HEK293 (cell line): Measurements from ENCODE around the gene ABLIM3.

Experiments
- CTCF ChIA-PET: fragments of 350-600 bp; formaldehyde crosslinking; extraction: SDS; loops from one replicate; lab custom pipeline; 2021; ENCODE audit warnings: antibody characterized with exemption; lab: Yijun Ruan, JAX
- POLR2A ChIA-PET: fragments of 300-600 bp; formaldehyde crosslinking; extraction: SDS; loops from one replicate; lab custom pipeline; 2020; ENCODE audit warnings: antibody characterized with exemption, inconsistent platforms; lab: Yijun Ruan, JAX
- H3K27ac ChIP-seq: fragments of 200-500 bp; sonication (Bioruptor generic); 2 replicates; pipeline ENCODE4 v1.5.1; 2014; ENCODE audit warnings: low read depth, low read length, control low read depth, inconsistent platforms; ENCODE audit errors: extremely low read depth
- H3K36me3 ChIP-seq, 2 experiments: fragments of 200-500 bp in 1 of 2; sonication (Bioruptor generic) in 1 of 2; 1 replicate in 1 of 2; 2 replicates in 1 of 2; pipeline ENCODE4 v1.5.1; 2014 to 2017; ENCODE audit warnings: inconsistent platforms in 2 of 2, low read length in 2 of 2; ENCODE audit not compliant: control insufficient read depth in 2 of 2, insufficient read depth in 1 of 2
- H3K4me1 ChIP-seq: fragments of 200-500 bp; sonication (Bioruptor generic); 2 replicates; pipeline ENCODE4 v1.5.1; 2014; ENCODE audit warnings: mild to moderate bottlenecking, low read length, inconsistent platforms; ENCODE audit not compliant: control insufficient read depth, insufficient read depth
- H3K4me3 ChIP-seq: 2 replicates; pipeline ENCODE4 v1.5.1; 2011; ENCODE audit warnings: low read depth, mild to moderate bottlenecking, control low read depth, low read length, moderate library complexity
- H3K9me3 ChIP-seq: fragments of 200-500 bp; sonication (Bioruptor generic); 2 replicates; pipeline ENCODE4 v1.5.1; 2014; ENCODE audit warnings: low read depth, low read length, inconsistent platforms; ENCODE audit not compliant: control insufficient read depth, insufficient read depth
- FEZF1 ChIP-seq: fragments of 450-650 bp; formaldehyde crosslinking; IDR thresholded peaks from 2 replicates; pipeline ENCODE4 v1.5.1; 2016; ENCODE audit warnings: missing biosample characterization, missing genetic modification characterization
- GLIS1 ChIP-seq: fragments of 450-650 bp; formaldehyde crosslinking; IDR thresholded peaks from 2 replicates; pipeline ENCODE4 v1.5.1; 2016; ENCODE audit warnings: missing biosample characterization, missing genetic modification characterization
- OSR2 ChIP-seq: fragments of 450-650 bp; formaldehyde crosslinking; IDR thresholded peaks from 2 replicates; pipeline ENCODE4 v1.5.1; 2016; ENCODE audit warnings: missing biosample characterization, missing genetic modification characterization
- PRDM1 ChIP-seq: fragments of 450-650 bp; formaldehyde crosslinking; IDR thresholded peaks from 2 replicates; pipeline ENCODE4; 2016; ENCODE audit warnings: missing biosample characterization, missing genetic modification characterization
- PRDM4 ChIP-seq: fragments of 450-650 bp; formaldehyde crosslinking; IDR thresholded peaks from 2 replicates; pipeline ENCODE4 v1.5.1; 2017; ENCODE audit warnings: missing biosample characterization, missing genetic modification characterization
- PRDM6 ChIP-seq: fragments of 450-650 bp; formaldehyde crosslinking; IDR thresholded peaks from 2 replicates; pipeline ENCODE4 v1.5.1; 2017; ENCODE audit warnings: missing biosample characterization, missing genetic modification characterization
- SALL2 ChIP-seq: fragments of 450-650 bp; formaldehyde crosslinking; IDR thresholded peaks from 2 replicates; pipeline ENCODE4 v1.5.0; 2017; ENCODE audit warnings: missing biosample characterization, mild to moderate bottlenecking, missing genetic modification characterization, borderline replicate concordance
- YY2 ChIP-seq: fragments of 450-650 bp; formaldehyde crosslinking; IDR thresholded peaks from 2 replicates; pipeline ENCODE4 v1.5.1; 2016; ENCODE audit warnings: missing biosample characterization, missing genetic modification characterization
- ZBTB17 ChIP-seq: fragments of 450-650 bp; formaldehyde crosslinking; IDR thresholded peaks from 2 replicates; pipeline ENCODE4 v1.5.1; 2016; ENCODE audit warnings: missing biosample characterization, missing genetic modification characterization
- ZBTB49 ChIP-seq: fragments of 450-650 bp; formaldehyde crosslinking; IDR thresholded peaks from 2 replicates; pipeline ENCODE4 v1.5.1; 2016; ENCODE audit warnings: missing biosample characterization, missing genetic modification characterization, low read depth
- ZIC2 ChIP-seq: fragments of 450-650 bp; formaldehyde crosslinking; IDR thresholded peaks from 2 replicates; pipeline ENCODE4 v1.5.1; 2016; ENCODE audit warnings: missing biosample characterization, missing genetic modification characterization
- ZNF112 ChIP-seq: fragments of 450-650 bp; formaldehyde crosslinking; IDR thresholded peaks from 2 replicates; pipeline ENCODE4 v1.5.0; 2017; ENCODE audit warnings: missing biosample characterization, missing genetic modification characterization
- ZNF175 ChIP-seq: fragments of 450-650 bp; formaldehyde crosslinking; IDR thresholded peaks from 2 replicates; pipeline ENCODE4 v1.5.1; 2016; ENCODE audit warnings: missing biosample characterization, missing genetic modification characterization
- ZNF221 ChIP-seq: fragments of 450-650 bp; formaldehyde crosslinking; IDR thresholded peaks from 2 replicates; pipeline ENCODE4 v1.5.1; 2017; ENCODE audit warnings: missing biosample characterization, missing genetic modification characterization, borderline replicate concordance
- ZNF366 ChIP-seq: fragments of 450-650 bp; formaldehyde crosslinking; conservative IDR thresholded peaks from 2 replicates; pipeline ENCODE4 v1.5.1; 2016; ENCODE audit warnings: missing biosample characterization, missing genetic modification characterization
- ZNF391 ChIP-seq: fragments of 450-650 bp; formaldehyde crosslinking; IDR thresholded peaks from 2 replicates; pipeline ENCODE4 v1.5.1; 2016; ENCODE audit warnings: low read depth, missing biosample characterization, missing genetic modification characterization, borderline replicate concordance
- ZNF544 ChIP-seq: fragments of 450-650 bp; formaldehyde crosslinking; IDR thresholded peaks from 2 replicates; pipeline ENCODE4 v1.5.0; 2017; ENCODE audit warnings: missing biosample characterization, missing genetic modification characterization
- ZNF561 ChIP-seq: fragments of 450-650 bp; IDR thresholded peaks from 2 replicates; pipeline ENCODE4 v1.5.1; 2018; ENCODE audit warnings: missing biosample characterization, missing genetic modification characterization, borderline replicate concordance
- ZNF626 ChIP-seq: fragments of 450-650 bp; sonication (Bioruptor Pico); formaldehyde crosslinking; IDR thresholded peaks from 2 replicates; pipeline ENCODE4 v1.5.1; 2018; ENCODE audit warnings: missing biosample characterization, missing genetic modification characterization, inconsistent platforms
- ZNF658 ChIP-seq: fragments of 450-650 bp; formaldehyde crosslinking; IDR thresholded peaks from 2 replicates; pipeline ENCODE4; 2016; ENCODE audit warnings: missing biosample characterization, missing genetic modification characterization
- ZNF704 ChIP-seq: fragments of 450-650 bp; formaldehyde crosslinking; IDR thresholded peaks from 2 replicates; pipeline ENCODE4 v1.5.1; 2016; ENCODE audit warnings: missing biosample characterization, missing genetic modification characterization
- ZNF777 ChIP-seq: fragments of 450-650 bp; formaldehyde crosslinking; IDR thresholded peaks from 2 replicates; pipeline ENCODE4 v1.5.1; 2017; ENCODE audit warnings: missing biosample characterization, missing genetic modification characterization, borderline replicate concordance
- ZSCAN30 ChIP-seq: fragments of 450-650 bp; IDR thresholded peaks from 2 replicates; pipeline ENCODE4 v1.5.1; 2018; ENCODE audit warnings: missing biosample characterization, mild to moderate bottlenecking, missing genetic modification characterization, moderate library complexity

ABLIM3 gene

GRCh38 chr5:149284501-149284900 is 143.2 kb downstream of the ABLIM3 start:
- Histone ChIP-seq H3K36me3 (no peaks in the 10 kb centered on the region), H3K4me3 (no peak overlapping the region), H3K9me3 (no peaks in the 10 kb centered on the region), H3K4me1 (no peaks in the 10 kb centered on the region), H3K27ac (no peak overlapping the region)
- TF ChIP-seq ZIC2 (tag by site-specific recombination) (0 out of 2 replicates have a peak, but pooled peaks have one; percentile 36), ZBTB17 (tag by site-specific recombination) (peak; percentile 38; the same call in 1 of the 2 replicates), PRDM1 (tag by site-specific recombination) (peak; percentile 73), ZSCAN30 (tag by site-specific recombination) (no peak)
- ChIA-PET POLR2A (no interaction called here), CTCF (interaction anchor here (1.7 kb wide), 1 partner anchor 33 kb away, joined by 3 read pairs; no protein-coding TSS in a partner anchor)

GRCh38 chr5:149285153-149285552 is 143.9 kb downstream of the ABLIM3 start:
- POLR2A ChIA-PET = no interaction called here
- Histone ChIP-seq H3K4me3 (no peak overlapping the region), H3K27ac (no peak overlapping the region), H3K4me1 (no peaks in the 10 kb centered on the region), H3K9me3 (no peaks in the 10 kb centered on the region), H3K36me3 (no peaks in the 10 kb centered on the region)
- CTCF ChIA-PET = interaction anchor here (1.7 kb wide), 1 partner anchor 32 kb away, joined by 3 read pairs; no protein-coding TSS in a partner anchor
- TF ChIP-seq ZNF777 (tag by site-specific recombination) (no peak), ZNF112 (no peak), PRDM6 (no peak), SALL2 (tag by site-specific recombination) (no peak), YY2 (no peak), ZNF175 (tag by site-specific recombination) (no peak), ZNF561 (tag by site-specific recombination) (no peak), OSR2 (tag by site-specific recombination) (no peak), ZNF366 (tag by site-specific recombination) (no peak), FEZF1 (tag by site-specific recombination) (no peak), ZNF658 (tag by site-specific recombination) (no peak)

GRCh38 chr5:149288436-149288835 is 147.1 kb downstream of the ABLIM3 start:
- ChIA-PET POLR2A (no interaction called here), CTCF (no interaction called here)
- Histone ChIP-seq H3K4me3 (no peak overlapping the region), H3K27ac (no peak overlapping the region), H3K36me3 (no peaks in the 10 kb centered on the region), H3K9me3 (no peaks in the 10 kb centered on the region), H3K4me1 (0 out of 2 replicates have a peak, but pooled peaks cover 5% of the 10 kb centered on the region)
- TF ChIP-seq PRDM4 (no peak), ZNF626 (tag by site-specific recombination) (no peak), ZNF704 (tag by site-specific recombination) (no peak), ZNF391 (no peak), ZNF221 (no peak), GLIS1 (0 out of 2 replicates have a peak, but pooled peaks have one; percentile 9), SALL2 (tag by site-specific recombination) (no peak), ZNF544 (tag by site-specific recombination) (no peak), ZBTB49 (tag by site-specific recombination) (no peak)
